Activated T-cell treated with anti-CD3 and anti-CD28 coated beads for 1 hour (primary cell): Measurements from ENCODE around the gene NUP153.
A peak's percentile ranks its signal among the peaks of the same experiment; 100 is the strongest.
"Not testable (repeated sequence)": the region's sequence is repeated elsewhere in the genome, so short reads cannot be mapped to it uniquely, and the experiment has no call there.

Experiments used
- DNase-seq: peaks from one replicate; pipeline ENCODE4 v3.0.0-alpha.2; 2020; ENCODE audit warnings: low read depth

The NUP153 gene

DNA sequence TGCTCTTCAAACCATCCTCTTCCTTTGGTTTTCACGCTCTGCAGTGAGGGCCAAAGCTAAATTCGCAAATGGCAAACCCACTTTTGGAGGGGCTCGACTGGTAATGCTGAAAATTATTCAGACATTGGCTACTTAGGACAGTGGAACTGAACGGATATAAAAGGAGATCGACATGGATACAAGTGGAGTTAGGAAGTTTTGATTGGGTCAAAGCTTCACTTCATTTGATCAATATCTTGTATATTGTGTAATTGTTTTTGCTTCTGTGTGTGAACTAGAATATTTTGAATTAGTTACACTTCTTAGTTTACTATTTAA lies 105.4 kb downstream of the NUP153 start:
- no peak for DNase-seq

GRCh38 chr6:17600527-17601385 lies 106.0 kb downstream of the NUP153 start:
- peak; percentile 29 for DNase-seq

DNA sequence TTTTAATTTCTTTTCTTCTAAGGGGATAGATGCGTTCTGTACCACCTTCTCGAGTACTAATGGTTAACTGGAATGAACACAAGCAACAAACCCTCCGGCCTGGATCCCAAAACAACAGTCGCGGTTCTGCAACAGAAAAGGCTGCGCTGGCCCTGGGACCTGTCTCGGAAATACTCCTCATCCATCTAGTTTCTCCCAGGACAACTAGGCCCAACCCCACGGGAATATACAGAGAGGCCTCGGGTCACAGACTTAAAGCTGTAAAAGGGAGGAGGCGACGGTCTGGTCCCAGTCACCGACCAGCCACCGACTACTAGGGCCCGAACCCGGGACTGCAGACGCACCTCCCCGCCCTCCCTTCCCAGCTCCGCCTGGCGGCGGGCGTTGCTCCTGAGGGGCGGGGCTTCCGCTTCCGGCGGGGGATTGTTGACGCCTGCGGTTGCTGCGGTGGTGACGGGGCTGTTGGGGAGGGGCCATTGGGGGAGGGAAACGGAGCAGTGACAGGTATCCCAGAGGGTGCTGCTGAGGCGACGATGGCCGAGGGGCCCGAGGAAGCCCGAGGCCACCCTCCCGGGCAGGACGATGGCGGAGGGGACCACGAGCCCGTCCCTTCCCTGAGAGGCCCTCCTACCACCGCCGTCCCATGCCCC lies 106.7 kb downstream of the NUP153 start, which contains the start of gene FAM8A1:
Gene FAM8A1, plus strand, starts transcription at position 426 of the 650 bp plus-strand sequence. Its CDS starts 108 bp downstream, at position 534.
- DNase-seq: peak; percentile 95

DNA sequence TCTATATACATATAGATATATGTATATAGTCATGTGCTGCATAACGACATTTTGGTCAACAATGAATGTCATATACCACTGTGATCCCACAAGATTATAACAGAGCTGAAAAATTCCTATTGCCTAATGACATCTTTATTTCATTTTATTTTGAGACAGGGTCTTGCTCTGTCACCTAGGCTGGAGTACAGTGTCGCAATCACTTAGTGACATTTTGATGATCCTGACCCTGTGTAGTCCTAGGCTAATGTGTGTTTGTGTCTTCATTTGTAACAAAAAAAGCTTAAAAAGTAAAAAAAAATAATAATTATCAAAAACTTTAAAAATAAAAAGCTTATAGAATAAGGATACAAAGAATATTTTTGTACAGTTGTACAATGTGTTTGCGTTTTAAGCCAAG lies 110.6 kb downstream of the NUP153 start:
- no peak for DNase-seq

DNA sequence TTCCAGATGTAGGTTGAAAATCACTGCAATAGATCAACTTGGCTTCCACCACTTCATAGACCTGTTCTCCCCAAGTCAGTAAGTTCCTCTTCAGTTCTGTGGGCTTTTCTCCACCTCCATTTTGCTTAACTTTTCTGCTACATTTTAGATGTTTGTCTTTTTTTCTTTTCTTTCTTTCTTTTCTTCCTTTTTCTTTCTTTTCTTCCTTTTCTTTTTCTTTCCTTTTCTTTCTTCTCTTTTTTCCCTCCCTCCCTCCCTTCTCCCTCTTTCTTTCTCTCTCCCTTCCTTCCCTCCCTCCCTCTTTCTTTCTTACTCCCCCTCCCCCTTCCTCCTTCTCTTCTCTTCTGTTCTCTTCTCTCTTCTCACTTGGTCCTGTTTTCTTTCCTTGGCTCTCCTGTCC lies 113.5 kb downstream of the NUP153 start:
- DNase-seq: no peak

DNA sequence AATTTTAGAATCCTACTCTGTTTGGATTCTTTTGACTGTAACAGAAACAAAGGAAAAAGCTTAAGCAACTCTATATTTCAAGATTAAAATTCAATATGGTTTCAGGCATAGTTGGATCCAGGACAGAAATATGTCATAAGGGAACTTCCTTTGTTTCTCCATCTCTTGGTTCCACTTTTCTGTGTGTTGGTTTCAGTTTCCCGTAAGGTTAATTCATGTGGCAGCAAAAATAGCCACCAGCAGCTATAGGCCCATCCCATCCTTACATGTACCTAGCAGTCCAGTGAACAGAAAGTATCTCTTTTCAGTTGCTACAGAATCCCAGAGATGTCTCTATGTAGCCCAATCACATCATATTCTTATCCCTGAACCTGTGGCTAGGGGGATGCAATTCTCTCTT lies 115.4 kb downstream of the NUP153 start:
- DNase-seq: no peak

GRCh38 chr6:17589406-17590096 lies 117.2 kb downstream of the NUP153 start:
- DNase-seq: no peak

- DNase-seq: no peak
These were observed 118.7 kb downstream of the NUP153 start for GRCh38 chr6:17588011-17588410.

- DNase-seq: not testable (repeated sequence)
These were observed 120.1 kb downstream of the NUP153 start for GRCh38 chr6:17586623-17587022.

GRCh38 chr6:17585766-17586490 lies 120.8 kb downstream of the NUP153 start:
- no peak for DNase-seq

DNA sequence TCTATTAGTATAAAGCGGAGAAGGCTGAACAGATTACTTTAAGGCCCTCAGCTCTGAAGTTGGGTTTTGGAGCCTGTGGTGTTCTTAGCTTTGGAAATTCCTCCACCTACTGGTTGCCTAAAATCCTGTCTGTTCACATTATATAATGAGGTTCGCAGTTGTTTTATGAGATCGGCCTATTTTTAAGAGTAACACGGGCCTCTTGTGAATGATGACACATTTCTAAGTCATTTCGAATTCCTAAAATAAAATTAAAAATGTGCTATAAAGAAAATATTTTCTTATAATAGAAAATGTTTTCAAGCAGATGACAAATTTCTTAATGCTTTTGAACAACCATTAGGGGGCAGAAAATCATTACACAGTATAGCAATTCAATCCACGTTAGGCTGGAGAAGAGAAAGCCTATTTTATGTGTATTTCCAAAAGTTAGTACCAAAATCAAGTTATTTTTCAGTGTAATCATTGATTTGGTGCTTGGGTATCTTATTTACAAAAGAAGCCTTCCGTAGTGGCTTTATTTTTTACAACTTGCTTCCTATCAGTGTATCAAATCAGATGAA lies 122.4 kb downstream of the NUP153 start:
- DNase-seq: no peak

GRCh38 chr6:17583811-17584210 lies 122.9 kb downstream of the NUP153 start:
- DNase-seq: no peak

GRCh38 chr6:17581282-17581681 lies 125.4 kb downstream of the NUP153 start:
- DNase-seq: not testable (repeated sequence)

GRCh38 chr6:17580518-17581048 lies 126.1 kb downstream of the NUP153 start:
- no peak for DNase-seq

DNA sequence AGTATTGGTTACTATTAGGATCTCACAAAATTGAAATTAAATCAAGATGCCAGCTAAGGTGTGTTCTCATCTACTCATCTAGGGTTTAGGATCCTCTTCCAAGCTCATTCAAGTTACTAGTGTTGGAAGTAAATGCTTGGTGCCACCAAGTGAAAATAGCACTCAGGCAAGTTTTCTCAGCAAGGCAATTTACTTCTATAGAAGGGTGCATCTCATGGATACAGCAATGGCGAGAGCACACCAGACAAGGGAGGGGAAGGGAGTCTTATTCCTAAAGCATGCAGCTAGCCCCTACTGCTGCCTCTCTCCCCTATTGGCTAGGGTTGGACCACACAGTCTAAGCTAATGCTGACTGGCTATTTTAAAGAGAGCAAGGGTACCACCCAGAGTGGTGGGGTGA lies 129.7 kb downstream of the NUP153 start:
- no peak for DNase-seq

DNA sequence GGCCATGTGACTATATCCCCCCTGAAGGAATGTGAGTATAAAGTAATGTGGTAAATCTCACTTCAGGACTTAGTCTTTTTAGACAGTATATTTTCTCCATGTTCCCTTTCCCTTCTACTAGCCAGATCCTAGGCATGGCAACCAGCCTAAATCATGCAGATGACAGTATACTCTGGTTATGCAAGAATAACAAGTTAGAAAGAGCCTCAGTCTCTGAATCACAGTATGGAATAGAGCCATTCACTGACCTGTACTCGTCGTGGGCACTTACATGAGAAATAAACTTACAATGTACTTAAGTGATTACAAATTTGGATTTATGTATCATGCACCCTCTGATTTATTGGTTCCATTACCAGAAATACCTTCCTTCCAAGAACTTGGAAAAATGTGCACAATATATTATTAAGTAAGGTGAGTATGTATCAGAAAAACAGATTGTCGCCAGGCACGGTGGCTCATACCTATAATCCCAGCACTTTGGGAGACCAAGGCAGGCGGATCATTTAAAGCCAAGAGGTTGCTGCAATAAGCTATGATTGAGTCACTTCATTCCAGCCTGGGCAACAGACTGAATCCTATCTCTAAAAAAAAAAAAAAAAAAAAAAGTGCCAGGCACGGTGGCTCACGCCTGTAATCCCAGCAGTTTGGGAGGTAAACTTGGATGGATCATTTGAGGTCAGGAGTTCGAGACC lies 131.7 kb downstream of the NUP153 start:
- no peak for DNase-seq

GRCh38 chr6:17565399-17565798 lies 141.3 kb downstream of the NUP153 start:
- DNase-seq: no peak
